Esophagus muscularis mucosa (tissue), 4 donors: ENCODE results near the gene HLA-DPA1.
"Not testable (repeated sequence)": the region's sequence is repeated elsewhere in the genome, so short reads cannot be mapped to it uniquely, and the experiment has no call there.

Experiments
- EP300 ChIP-seq: sonication (generic); formaldehyde crosslinking; IDR thresholded peaks from one replicate; pipeline ENCODE4 v1.6.1; 2017; ENCODE audit warnings: antibody characterized with exemption
- POLR2A ChIP-seq: fragments of 450-650 bp; IDR thresholded peaks from one replicate; pipeline ENCODE4 v1.6.1; 2017; ENCODE audit warnings: antibody characterized with exemption, moderate library complexity, mild to moderate bottlenecking, low read depth
- TF ChIP-seq, protein P1 (sequence below), 3 experiments: fragments of 200-600 bp in 2 of 3; fragments of 450-650 bp in 1 of 3; sonication (generic) in 2 of 3; IDR thresholded peaks; one replicate each; pipeline ENCODE4 v1.5.1; 2017 to 2019; ENCODE audit warnings: antibody characterized with exemption in 3 of 3, mild to moderate bottlenecking in 2 of 3, moderate library complexity in 1 of 3

DNA sequence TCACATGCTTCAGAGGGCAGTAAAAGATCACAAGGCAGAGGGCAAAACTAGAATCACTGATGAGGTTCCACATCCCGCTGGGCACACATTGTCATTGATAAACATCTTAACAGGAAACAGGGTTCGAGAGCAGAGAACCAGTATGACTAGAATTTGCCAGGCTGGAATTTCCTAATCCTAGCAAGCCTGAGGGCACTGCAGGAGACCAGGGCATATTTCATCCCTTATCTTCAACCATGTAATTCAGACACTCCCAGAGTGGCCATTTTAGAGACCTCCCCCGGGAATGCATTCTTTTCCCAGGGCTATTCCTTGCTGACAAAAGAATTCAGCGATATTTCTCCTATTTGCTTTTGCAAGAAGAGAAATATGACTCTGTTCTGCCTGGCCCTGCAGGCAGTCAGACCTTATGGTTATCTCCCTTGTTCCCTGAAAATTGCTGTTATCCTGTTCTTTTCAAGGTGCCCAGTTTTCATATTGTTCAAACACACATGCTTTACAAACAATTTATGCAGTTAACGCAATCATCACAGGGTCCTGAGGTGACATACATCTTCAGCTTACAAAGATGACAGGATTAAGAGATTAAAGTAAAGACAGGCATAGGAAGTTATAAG lies 27.8 kb upstream of the HLA-DPA1 start:
- TF ChIP-seq, protein P1, sequence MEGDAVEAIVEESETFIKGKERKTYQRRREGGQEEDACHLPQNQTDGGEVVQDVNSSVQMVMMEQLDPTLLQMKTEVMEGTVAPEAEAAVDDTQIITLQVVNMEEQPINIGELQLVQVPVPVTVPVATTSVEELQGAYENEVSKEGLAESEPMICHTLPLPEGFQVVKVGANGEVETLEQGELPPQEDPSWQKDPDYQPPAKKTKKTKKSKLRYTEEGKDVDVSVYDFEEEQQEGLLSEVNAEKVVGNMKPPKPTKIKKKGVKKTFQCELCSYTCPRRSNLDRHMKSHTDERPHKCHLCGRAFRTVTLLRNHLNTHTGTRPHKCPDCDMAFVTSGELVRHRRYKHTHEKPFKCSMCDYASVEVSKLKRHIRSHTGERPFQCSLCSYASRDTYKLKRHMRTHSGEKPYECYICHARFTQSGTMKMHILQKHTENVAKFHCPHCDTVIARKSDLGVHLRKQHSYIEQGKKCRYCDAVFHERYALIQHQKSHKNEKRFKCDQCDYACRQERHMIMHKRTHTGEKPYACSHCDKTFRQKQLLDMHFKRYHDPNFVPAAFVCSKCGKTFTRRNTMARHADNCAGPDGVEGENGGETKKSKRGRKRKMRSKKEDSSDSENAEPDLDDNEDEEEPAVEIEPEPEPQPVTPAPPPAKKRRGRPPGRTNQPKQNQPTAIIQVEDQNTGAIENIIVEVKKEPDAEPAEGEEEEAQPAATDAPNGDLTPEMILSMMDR (IDR thresholded peaks at IDR 0.05): not testable (repeated sequence)
- TF ChIP-seq POLR2A, EP300: not testable (repeated sequence)
